ENCODE results near the gene BRD2. TPM values are rescaled to one million over a fixed set of nuclear protein-coding genes. Genes with fewer than 3 reads are reported as not detected.

The BRD2 gene
- total and polyA plus RNA-seq, 2 donors (not counting 1 experiment from before 2014, with no cell fraction given), result 474 to 620 TPM

DNA sequence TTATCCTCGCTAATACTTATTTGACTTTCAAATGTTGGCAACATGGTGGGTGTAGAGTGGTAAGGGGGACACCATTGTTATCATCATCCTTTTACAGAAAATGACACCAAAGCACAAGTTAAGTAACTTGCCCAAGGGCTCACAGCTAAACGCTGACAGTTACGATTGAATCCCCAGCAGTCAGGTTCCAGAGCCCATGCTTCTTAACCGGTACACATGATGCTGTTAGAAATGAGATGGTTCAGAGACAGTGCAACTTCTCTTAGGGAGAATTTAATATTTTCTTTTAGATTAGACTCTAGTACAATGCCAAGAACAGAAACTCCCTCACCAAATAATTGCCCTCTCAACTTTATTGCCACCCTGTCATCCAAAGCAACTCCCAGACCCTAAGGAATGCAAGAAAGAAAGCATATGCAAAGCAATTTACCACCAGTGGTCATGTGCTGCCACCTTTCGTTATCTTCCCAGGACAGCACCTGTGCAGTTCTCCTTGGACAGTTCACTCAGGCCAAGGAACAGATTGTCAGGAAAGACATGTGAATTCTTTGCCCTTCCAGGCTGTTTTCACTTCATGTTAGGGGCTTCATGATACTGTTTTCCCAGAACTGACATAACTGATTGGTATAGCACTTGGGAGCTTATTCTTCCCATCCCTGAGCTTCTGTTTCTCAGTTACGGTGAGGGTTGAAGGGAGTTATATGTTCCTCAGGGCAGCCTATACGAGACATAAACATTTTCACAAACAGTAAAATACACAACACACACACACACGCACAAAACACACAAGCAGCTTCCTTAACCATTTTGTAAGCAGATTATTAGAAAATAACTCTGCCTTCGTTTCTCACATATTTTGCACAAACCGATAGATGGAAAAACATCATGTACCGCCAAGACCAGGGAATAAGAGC is 20.6 kb upstream of the BRD2 start:
- H3K4me1 Mint-ChIP-seq, result peaks cover 86% of the 10 kb centered on the region
- H3K9me3 Mint-ChIP-seq (ENCODE audit: insufficient read depth), result no peaks in the 10 kb centered on the region
- no peak for ATAC-seq (ENCODE audit: low read depth)
- Histone ChIP-seq H4K20me1 (ENCODE audit: control insufficient read depth, insufficient read depth, low read length, poor library complexity, severe bottlenecking) (no peaks in the 10 kb centered on the region), H2AFZ (ENCODE audit: insufficient read depth, low read depth, low read length, poor library complexity, severe bottlenecking) (no peak overlapping the region), H3K27ac (ENCODE audit: low read length in 2 of 2) (peak overlapping the region; percentile 97 to 98), H3K4me3 (ENCODE audit: control extremely low read depth in 1 of 5, extremely low read depth in 1 of 5, insufficient read depth in 1 of 5, low read depth in 2 of 5, low read length in 4 of 5) (peak overlapping the region in 3 of 5 experiments; percentile 2 to 35 (median 6)), H3K9me3 (ENCODE audit: control extremely low read depth in 1 of 3, control insufficient read depth in 2 of 3, insufficient read depth in 1 of 3, low read length in 2 of 3) (no peaks in the 10 kb centered on the region), H3K9ac (ENCODE audit: low read length) (peak overlapping the region; percentile 8), H3K79me2 (ENCODE audit: control insufficient read depth, insufficient read depth, low read length) (peaks cover 76% of the 10 kb centered on the region), H3K4me2 (replicated peaks; ENCODE audit: low read depth, low read length, poor library complexity, severe bottlenecking) (peak overlapping the region; percentile 81), H3K4me1 (ENCODE audit: control insufficient read depth in 2 of 2, insufficient read depth in 2 of 2, low read length in 2 of 2) (peaks cover 80 to 94% of the 10 kb centered on the region in 2 donors), H3K36me3 (replicated peaks in 1 of 2; ENCODE audit: control extremely low read depth in 1 of 2, control insufficient read depth in 1 of 2, extremely low read depth in 1 of 2, insufficient read depth in 2 of 2, low read length in 1 of 2) (peaks cover 0 to 30% of the 10 kb centered on the region in 2 experiments), H3K27me3 (replicated peaks in 1 of 4; ENCODE audit: control extremely low read depth in 1 of 4, control insufficient read depth in 3 of 4, insufficient read depth in 4 of 4, low read length in 3 of 4) (no peaks in the 10 kb centered on the region)
- WGBS (ENCODE audit: insufficient coverage), result 38% methylated on average over 7 of the region's 11 CpGs
- intact Hi-C loops (cut with micrococcal nuclease), result loop anchor here (1.0 to 10.0 kb wide), 5 partner anchors 15 to 343 kb away; partner anchors contain the start of gene HLA-DOB
- POLR2A ChIA-PET, result interaction anchor here (0.6 to 2.6 kb wide), 8 partner anchors 12 to 109 kb away, joined by 3 to 36 read pairs (median 4); partner anchors contain the start of genes BRD2 and TAP2
- DNase-seq, result peak; percentile 76
- CTCF ChIA-PET, result interaction anchor here (0.5 to 13.5 kb wide), 24 partner anchors 10 to 121 kb away, joined by 3 to 822 read pairs (median 5); partner anchors contain the start of genes BRD2, HLA-DMB, PSMB9 and TAP1
- H3K27me3 Mint-ChIP-seq, result no peaks in the 10 kb centered on the region
- peak overlapping the region; percentile 84 for H3K4me3 Mint-ChIP-seq
- peak overlapping the region; percentile 92 for H3K27ac Mint-ChIP-seq
- no peak for TF ChIP-seq EZH2 (IDR thresholded peaks at IDR 0.05; ENCODE audit: borderline replicate concordance, insufficient read depth, low read depth, low read length, poor library complexity, severe bottlenecking)
- TF ChIP-seq, protein P1, sequence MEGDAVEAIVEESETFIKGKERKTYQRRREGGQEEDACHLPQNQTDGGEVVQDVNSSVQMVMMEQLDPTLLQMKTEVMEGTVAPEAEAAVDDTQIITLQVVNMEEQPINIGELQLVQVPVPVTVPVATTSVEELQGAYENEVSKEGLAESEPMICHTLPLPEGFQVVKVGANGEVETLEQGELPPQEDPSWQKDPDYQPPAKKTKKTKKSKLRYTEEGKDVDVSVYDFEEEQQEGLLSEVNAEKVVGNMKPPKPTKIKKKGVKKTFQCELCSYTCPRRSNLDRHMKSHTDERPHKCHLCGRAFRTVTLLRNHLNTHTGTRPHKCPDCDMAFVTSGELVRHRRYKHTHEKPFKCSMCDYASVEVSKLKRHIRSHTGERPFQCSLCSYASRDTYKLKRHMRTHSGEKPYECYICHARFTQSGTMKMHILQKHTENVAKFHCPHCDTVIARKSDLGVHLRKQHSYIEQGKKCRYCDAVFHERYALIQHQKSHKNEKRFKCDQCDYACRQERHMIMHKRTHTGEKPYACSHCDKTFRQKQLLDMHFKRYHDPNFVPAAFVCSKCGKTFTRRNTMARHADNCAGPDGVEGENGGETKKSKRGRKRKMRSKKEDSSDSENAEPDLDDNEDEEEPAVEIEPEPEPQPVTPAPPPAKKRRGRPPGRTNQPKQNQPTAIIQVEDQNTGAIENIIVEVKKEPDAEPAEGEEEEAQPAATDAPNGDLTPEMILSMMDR (IDR thresholded peaks at IDR 0.05), result peak; percentile 70

All from B cell (primary cell).